Measurements from ENCODE around the gene GFI1B.
"Not testable (repeated sequence)": the region's sequence is repeated elsewhere in the genome, so short reads cannot be mapped to it uniquely, and the experiment has no call there.

The GFI1B gene

DNA sequence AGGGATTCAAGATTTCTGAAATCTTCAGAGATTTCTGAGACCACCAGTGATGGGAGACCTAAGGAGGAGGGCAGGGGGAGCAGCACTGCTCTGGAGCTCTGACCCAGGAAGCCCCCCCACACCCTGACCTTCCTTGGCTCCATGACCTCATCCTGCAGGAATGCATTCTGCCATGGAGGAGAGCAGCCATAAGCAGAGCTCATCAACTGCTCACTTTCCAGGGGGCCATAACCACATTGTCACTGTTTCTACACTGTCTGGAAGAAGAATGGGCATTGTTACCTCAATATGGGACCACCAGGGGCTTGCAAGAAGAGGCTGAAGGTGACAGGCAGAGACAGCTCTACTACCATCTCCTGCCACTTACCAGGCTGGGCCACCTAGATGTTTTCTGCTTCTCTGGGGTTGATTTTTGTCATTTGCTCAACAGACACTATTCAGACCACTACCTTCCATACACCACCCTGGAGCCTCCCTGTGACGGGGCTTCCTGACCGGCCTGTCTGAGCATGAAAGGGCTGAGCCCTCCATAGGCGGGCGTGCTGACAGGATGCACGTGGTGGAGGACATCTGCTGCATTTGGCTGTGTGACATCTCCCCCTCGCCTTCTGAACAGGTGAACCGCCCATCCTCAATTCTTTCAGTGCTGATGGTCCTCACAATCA is 31.7 kb upstream of the GFI1B start:
- H3K4me3 ChIP-seq (ENCODE audit: low read depth in 1 of 2, low read length in 2 of 2) = no peak overlapping the region
- no peak overlapping the region for H3K9ac ChIP-seq (ENCODE audit: low read length)
- no peaks in the 10 kb centered on the region for H3K27me3 ChIP-seq (ENCODE audit: control insufficient read depth in 1 of 2, insufficient read depth in 2 of 2, low read length in 2 of 2)
- H3K9me3 ChIP-seq (ENCODE audit: low read length) = no peaks in the 10 kb centered on the region
- peaks cover 25% of the 10 kb centered on the region for H3K4me1 ChIP-seq (ENCODE audit: insufficient read depth, low read length)
- H3K27ac ChIP-seq (ENCODE audit: low read depth, low read length) = no peak overlapping the region
- no peaks in the 10 kb centered on the region for H3K36me3 ChIP-seq (ENCODE audit: insufficient read depth, low read length)

DNA sequence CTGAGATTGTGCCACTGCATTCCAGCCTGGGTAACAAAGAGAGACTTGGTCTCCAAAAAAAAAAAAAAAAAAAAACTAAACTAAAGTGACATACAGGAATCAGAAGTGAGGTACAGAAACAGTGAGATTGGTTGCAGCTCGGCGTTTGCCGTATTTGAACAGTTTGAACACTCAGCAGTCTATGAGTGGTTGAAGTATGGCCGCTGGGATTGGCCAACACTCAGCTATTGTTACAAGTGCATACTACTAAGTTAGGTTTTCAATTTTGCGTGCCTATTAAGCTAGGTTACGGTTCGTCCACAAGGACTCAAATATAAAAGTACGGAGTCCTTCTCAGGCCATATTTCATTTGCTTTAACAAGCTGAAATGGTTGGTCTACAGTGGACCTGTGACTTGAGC is 30.7 kb upstream of the GFI1B start:
- Histone ChIP-seq H3K27ac (ENCODE audit: low read depth, low read length) (no peak overlapping the region), H3K4me3 (ENCODE audit: low read depth in 1 of 2, low read length in 2 of 2) (no peak overlapping the region), H3K4me1 (ENCODE audit: insufficient read depth, low read length) (peaks cover 16% of the 10 kb centered on the region), H3K27me3 (ENCODE audit: control insufficient read depth in 1 of 2, insufficient read depth in 2 of 2, low read length in 2 of 2) (no peaks in the 10 kb centered on the region), H3K9me3 (ENCODE audit: low read length) (no peaks in the 10 kb centered on the region), H3K36me3 (ENCODE audit: insufficient read depth, low read length) (no peaks in the 10 kb centered on the region), H3K9ac (ENCODE audit: low read length) (no peak overlapping the region)

DNA sequence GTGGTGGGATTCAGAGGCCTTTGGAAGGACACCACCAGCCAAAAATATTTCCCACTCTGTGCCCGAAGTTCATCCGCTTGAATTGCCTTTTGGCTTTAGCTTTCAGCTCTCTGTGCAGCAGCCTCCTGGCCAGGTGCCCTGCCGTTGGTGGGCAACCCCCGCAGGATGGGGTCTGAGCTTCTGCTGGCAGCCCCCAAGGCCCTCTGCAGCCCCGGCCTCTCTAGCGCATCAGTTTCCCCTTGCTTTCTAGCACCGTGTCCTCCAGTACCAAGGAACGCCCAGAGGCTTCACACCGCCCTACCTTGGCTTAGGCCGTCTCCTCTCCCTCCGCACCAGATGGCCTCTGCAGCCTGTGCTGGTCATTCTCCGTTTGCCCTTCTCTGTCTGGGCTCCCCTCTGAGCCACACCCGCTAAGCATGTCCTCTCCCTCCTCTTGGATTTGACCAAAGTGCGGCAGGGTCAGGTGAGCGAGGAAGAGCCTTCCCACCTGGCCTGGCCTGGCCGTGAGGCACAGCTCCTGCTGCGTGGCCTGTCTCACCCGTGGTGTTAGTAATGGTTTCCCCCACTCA is 29.9 kb upstream of the GFI1B start:
- Histone ChIP-seq H3K36me3 (ENCODE audit: insufficient read depth, low read length) (no peaks in the 10 kb centered on the region), H3K27ac (ENCODE audit: low read depth, low read length) (no peak overlapping the region), H3K4me3 (ENCODE audit: low read depth in 1 of 2, low read length in 2 of 2) (no peak overlapping the region), H3K9me3 (ENCODE audit: low read length) (no peaks in the 10 kb centered on the region), H3K27me3 (ENCODE audit: control insufficient read depth in 1 of 2, insufficient read depth in 2 of 2, low read length in 2 of 2) (no peaks in the 10 kb centered on the region), H3K9ac (ENCODE audit: low read length) (no peak overlapping the region), H3K4me1 (ENCODE audit: insufficient read depth, low read length) (peaks cover 8% of the 10 kb centered on the region)

DNA sequence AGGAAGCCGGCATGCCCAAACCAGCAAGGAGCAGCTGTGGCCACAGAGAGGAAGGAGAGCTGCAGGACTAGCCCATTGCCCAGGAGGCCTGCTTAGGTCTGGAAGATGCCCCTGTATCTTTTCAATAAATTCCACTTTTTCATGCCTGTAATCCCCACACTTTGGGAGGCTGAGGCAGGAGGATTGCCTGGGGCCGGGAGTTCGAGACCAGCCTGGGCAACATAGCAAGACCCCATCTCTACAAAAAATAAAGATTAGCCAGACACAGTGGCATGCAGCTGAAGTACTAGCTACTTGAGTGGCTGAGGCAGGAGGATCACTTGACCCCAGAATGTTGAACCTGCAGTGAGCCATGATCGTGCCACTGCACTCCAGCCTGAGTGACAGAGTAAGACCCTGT is 28.8 kb upstream of the GFI1B start:
- Histone ChIP-seq H3K36me3 (ENCODE audit: insufficient read depth, low read length) (no peaks in the 10 kb centered on the region), H3K9ac (ENCODE audit: low read length) (no peak overlapping the region), H3K27ac (ENCODE audit: low read depth, low read length) (no peak overlapping the region), H3K27me3 (ENCODE audit: control insufficient read depth in 1 of 2, insufficient read depth in 2 of 2, low read length in 2 of 2) (no peaks in the 10 kb centered on the region), H3K9me3 (ENCODE audit: low read length) (no peaks in the 10 kb centered on the region), H3K4me1 (ENCODE audit: insufficient read depth, low read length) (peaks cover 5% of the 10 kb centered on the region), H3K4me3 (ENCODE audit: low read depth in 1 of 2, low read length in 2 of 2) (no peak overlapping the region)

DNA sequence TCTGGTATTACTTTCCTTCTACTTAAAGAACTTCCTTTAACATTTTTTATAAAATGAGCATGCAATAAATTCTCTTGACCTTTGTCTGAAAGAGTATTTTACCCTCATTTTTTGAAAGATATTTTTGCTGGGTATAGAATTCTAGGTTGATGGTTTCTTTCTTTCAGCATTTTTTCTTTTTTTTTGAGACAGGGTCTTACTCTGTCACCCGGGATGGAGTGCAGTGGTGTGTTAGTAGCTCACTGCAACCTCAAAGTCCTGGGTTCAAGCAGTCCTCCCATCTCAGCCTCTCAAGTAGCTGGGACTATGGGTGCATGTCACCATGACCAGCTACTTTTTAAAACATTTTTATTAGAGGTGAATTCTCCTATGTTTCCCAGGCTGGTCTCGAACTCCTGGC is 23.4 kb upstream of the GFI1B start:
- no peaks in the 10 kb centered on the region for H3K27me3 ChIP-seq (ENCODE audit: control insufficient read depth in 1 of 2, insufficient read depth in 2 of 2, low read length in 2 of 2)
- no peaks in the 10 kb centered on the region for H3K36me3 ChIP-seq (ENCODE audit: insufficient read depth, low read length)
- no peak overlapping the region for H3K27ac ChIP-seq (ENCODE audit: low read depth, low read length)
- peaks cover 8% of the 10 kb centered on the region for H3K9me3 ChIP-seq (ENCODE audit: low read length)
- no peaks in the 10 kb centered on the region for H3K4me1 ChIP-seq (ENCODE audit: insufficient read depth, low read length)
- no peak overlapping the region for H3K4me3 ChIP-seq (ENCODE audit: low read depth in 1 of 2, low read length in 2 of 2)
- H3K9ac ChIP-seq (ENCODE audit: low read length) = no peak overlapping the region

DNA sequence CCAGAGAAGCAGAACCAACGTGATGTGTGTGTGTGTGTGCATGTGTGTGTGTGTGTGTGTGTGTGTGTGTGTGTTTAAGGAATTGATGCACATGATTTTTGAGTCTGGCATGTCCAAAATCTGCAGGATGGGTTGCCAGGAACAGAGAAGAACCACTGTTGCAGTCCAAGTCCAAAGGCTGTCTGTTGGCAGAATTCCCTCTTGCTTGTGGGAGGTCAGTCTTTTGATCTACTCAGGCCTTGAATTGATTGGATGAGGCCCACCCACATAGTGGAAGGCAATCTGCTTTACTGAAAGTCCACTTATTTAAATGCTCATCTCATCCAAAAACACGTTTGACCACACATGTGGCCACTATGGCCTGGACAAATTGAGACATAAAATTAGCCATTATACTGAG is 22.7 kb upstream of the GFI1B start:
- H3K9ac ChIP-seq (ENCODE audit: low read length) = no peak overlapping the region
- no peaks in the 10 kb centered on the region for H3K36me3 ChIP-seq (ENCODE audit: insufficient read depth, low read length)
- H3K9me3 ChIP-seq (ENCODE audit: low read length) = peaks cover 8% of the 10 kb centered on the region

DNA sequence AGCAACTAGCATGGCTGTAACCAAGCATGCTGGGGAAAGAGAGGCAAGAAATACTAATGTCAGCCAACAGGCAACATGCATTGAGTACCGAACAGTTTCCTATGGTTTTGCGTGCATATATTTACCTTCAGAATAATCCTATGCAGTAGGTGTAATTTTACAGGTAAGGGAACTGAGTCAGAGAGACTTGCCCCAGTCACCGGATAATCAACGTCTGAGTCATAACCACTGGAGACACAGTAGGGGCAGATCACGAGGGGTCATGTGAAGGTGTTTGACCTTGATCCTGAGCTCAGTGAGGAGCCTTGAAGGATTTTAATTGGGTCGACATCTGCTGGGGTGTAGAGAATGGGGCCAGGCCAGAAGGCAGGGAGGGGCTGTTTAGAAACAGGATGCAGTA is 20.7 kb upstream of the GFI1B start:
- Histone ChIP-seq H3K36me3 (ENCODE audit: insufficient read depth, low read length) (no peaks in the 10 kb centered on the region), H3K27ac (ENCODE audit: low read depth, low read length) (no peak overlapping the region), H3K4me3 (ENCODE audit: low read depth in 1 of 2, low read length in 2 of 2) (no peak overlapping the region), H3K27me3 (ENCODE audit: control insufficient read depth in 1 of 2, insufficient read depth in 2 of 2, low read length in 2 of 2) (no peaks in the 10 kb centered on the region), H3K4me1 (ENCODE audit: insufficient read depth, low read length) (no peaks in the 10 kb centered on the region), H3K9ac (ENCODE audit: low read length) (no peak overlapping the region), H3K9me3 (ENCODE audit: low read length) (peaks cover 8% of the 10 kb centered on the region)

More for the DNA sequence above, 22.7 kb upstream of the GFI1B start:
- H3K27ac ChIP-seq (ENCODE audit: low read depth, low read length) = no peak overlapping the region
- no peak overlapping the region for H3K4me3 ChIP-seq (ENCODE audit: low read depth in 1 of 2, low read length in 2 of 2)
- no peaks in the 10 kb centered on the region for H3K27me3 ChIP-seq (ENCODE audit: control insufficient read depth in 1 of 2, insufficient read depth in 2 of 2, low read length in 2 of 2)
- no peaks in the 10 kb centered on the region for H3K4me1 ChIP-seq (ENCODE audit: insufficient read depth, low read length)

DNA sequence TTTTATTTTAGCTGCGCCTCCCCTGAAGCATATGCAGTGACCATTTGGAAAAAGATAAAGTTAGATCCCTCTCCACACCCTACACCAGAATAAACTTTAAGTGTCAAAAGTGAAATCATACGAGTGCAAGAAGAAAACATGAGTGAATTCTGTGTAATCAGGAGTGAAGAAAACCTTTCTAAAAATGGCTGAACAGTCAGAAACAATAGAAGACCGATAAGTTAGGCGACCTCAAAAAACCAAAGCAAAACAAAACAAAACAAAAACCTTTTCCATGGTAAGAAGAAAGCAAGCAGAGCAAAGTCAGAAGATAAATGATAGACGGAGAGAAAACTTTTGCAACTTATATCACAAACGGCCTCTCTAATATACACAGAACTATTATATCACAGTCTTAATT is 17.5 kb upstream of the GFI1B start:
- no peak overlapping the region for H3K9ac ChIP-seq (ENCODE audit: low read length)
- H3K27me3 ChIP-seq (ENCODE audit: control insufficient read depth in 1 of 2, insufficient read depth in 2 of 2, low read length in 2 of 2) = no peaks in the 10 kb centered on the region
- no peaks in the 10 kb centered on the region for H3K36me3 ChIP-seq (ENCODE audit: insufficient read depth, low read length)
- no peaks in the 10 kb centered on the region for H3K9me3 ChIP-seq (ENCODE audit: low read length)
- H3K4me1 ChIP-seq (ENCODE audit: insufficient read depth, low read length) = no peaks in the 10 kb centered on the region
- H3K4me3 ChIP-seq (ENCODE audit: low read depth in 1 of 2, low read length in 2 of 2) = no peak overlapping the region
- no peak overlapping the region for H3K27ac ChIP-seq (ENCODE audit: low read depth, low read length)

DNA sequence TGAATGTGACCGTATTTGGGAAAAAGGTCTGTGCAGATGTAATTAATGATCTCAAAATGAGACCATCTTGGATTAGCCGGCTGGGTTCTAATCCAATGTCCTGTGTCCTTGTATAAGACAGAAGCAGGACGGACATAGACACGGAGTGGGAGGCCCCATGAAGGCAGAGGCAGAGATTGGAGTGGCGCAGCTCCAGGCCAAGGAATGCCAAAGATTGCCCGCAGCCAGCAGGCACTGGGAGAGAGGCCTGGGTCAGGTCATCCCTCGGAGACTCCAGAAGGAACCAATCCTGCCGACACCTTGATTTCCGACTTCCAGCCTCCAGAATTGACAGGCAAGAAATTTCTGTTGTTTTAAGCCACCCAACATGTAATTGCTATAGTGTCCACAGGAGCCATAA is 13.0 kb upstream of the GFI1B start:
- no peak overlapping the region for H3K4me3 ChIP-seq (ENCODE audit: low read depth in 1 of 2, low read length in 2 of 2)
- no peak overlapping the region for H3K27ac ChIP-seq (ENCODE audit: low read depth, low read length)
- no peak overlapping the region for H3K9ac ChIP-seq (ENCODE audit: low read length)
- H3K4me1 ChIP-seq (ENCODE audit: insufficient read depth, low read length) = no peaks in the 10 kb centered on the region
- H3K36me3 ChIP-seq (ENCODE audit: insufficient read depth, low read length) = no peaks in the 10 kb centered on the region
- no peaks in the 10 kb centered on the region for H3K9me3 ChIP-seq (ENCODE audit: low read length)
- H3K27me3 ChIP-seq (ENCODE audit: control insufficient read depth in 1 of 2, insufficient read depth in 2 of 2, low read length in 2 of 2) = no peaks in the 10 kb centered on the region

DNA sequence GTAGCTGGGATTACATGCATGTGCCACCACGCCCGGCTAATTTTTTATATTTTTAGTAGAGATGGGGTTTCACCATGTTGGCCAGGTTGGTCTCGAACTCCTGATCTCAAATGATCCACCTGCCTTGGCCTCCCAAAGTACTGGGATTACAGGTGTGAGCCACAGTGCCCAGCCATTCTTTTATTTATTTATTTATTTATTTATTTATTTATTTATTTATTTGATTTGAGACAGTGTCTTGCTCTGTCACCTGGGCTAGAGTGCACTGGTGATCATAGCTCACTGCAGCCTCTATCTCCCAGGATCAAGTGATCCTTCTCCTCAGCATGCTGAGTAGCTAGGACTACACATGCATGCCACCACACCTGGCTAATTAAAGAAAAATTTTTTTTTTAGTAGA is 10.6 kb upstream of the GFI1B start:
- not testable (repeated sequence) for H3K4me3 ChIP-seq (ENCODE audit: low read depth in 1 of 2, low read length in 2 of 2); H3K27ac ChIP-seq (ENCODE audit: low read depth, low read length); H3K27me3 ChIP-seq (ENCODE audit: control insufficient read depth in 1 of 2, insufficient read depth in 2 of 2, low read length in 2 of 2); H3K9me3 ChIP-seq (ENCODE audit: low read length); H3K36me3 ChIP-seq (ENCODE audit: insufficient read depth, low read length); H3K4me1 ChIP-seq (ENCODE audit: insufficient read depth, low read length); H3K9ac ChIP-seq (ENCODE audit: low read length)

DNA sequence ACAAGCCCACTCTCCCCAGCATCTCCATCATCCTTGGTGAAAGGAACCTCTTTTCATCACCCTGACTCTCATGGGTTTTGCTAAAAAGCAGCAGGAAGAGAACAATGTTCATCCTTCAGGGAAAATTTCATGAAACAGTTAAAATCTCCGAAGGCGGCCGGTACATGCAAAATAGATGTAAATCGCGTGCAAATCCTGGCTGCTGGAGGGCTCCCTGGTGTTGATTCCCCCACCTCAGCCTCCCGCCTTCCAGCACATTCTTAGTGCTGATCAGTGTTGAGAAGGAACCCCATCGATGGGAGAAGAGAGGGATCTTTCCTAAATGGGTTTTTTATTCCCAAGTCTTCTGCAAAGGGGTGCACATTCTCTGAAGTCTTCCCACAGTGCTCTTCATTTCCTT is 8.7 kb upstream of the GFI1B start:
- Histone ChIP-seq H3K4me3 (ENCODE audit: low read depth in 1 of 2, low read length in 2 of 2) (no peak overlapping the region), H3K9me3 (ENCODE audit: low read length) (no peaks in the 10 kb centered on the region), H3K36me3 (ENCODE audit: insufficient read depth, low read length) (no peaks in the 10 kb centered on the region), H3K27me3 (ENCODE audit: control insufficient read depth in 1 of 2, insufficient read depth in 2 of 2, low read length in 2 of 2) (no peaks in the 10 kb centered on the region), H3K4me1 (ENCODE audit: insufficient read depth, low read length) (no peaks in the 10 kb centered on the region), H3K27ac (ENCODE audit: low read depth, low read length) (no peak overlapping the region), H3K9ac (ENCODE audit: low read length) (no peak overlapping the region)

DNA sequence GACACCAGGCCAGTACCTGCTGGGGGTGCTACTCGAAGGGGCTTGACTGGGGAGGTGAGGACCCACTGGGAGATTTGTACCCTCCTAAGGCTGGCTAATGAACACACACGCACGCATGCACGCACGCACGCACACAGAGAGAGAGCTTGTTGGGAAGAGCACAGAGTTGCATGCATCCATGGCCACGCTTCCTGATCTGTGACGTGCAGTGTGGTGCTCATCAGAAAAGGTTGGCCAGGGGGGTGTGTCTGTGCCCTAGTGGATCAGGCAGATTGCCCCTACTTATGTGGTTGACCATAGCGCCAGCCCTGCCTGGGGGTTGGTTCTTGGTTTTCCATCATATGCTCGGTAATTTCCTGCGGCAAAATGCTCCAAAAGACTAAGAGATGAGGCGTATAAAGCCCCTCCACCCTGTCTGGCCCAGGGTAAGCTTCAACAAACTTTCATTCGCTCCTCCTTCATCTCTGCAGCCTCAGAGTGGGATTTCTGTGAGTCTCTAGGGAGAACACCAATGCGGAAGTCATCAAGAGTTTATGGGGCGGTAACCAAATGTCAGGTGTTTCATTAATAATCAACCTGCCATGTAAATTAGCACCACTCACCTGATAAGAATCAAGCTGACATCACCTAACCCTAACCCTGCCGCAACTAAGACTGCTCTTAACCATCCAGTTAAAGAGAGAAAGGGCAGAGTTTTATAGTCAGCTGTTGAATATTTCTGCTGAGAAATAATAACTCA is 8.0 kb upstream of the GFI1B start:
- Histone ChIP-seq H3K9ac (ENCODE audit: low read length) (no peak overlapping the region), H3K4me1 (ENCODE audit: insufficient read depth, low read length) (no peaks in the 10 kb centered on the region), H3K36me3 (ENCODE audit: insufficient read depth, low read length) (no peaks in the 10 kb centered on the region), H3K4me3 (ENCODE audit: low read depth in 1 of 2, low read length in 2 of 2) (no peak overlapping the region), H3K27ac (ENCODE audit: low read depth, low read length) (no peak overlapping the region), H3K27me3 (ENCODE audit: control insufficient read depth in 1 of 2, insufficient read depth in 2 of 2, low read length in 2 of 2) (no peaks in the 10 kb centered on the region), H3K9me3 (ENCODE audit: low read length) (no peaks in the 10 kb centered on the region)

All from muscle layer of colon (tissue), 2 donors.